ENCODE measurements around the gene SPDYE3.
A peak's percentile ranks its signal among the peaks of the same experiment; 100 is the strongest.
"Not testable (repeated sequence)": the region's sequence is repeated elsewhere in the genome, so short reads cannot be mapped to it uniquely, and the experiment has no call there.

The SPDYE3 gene

DNA sequence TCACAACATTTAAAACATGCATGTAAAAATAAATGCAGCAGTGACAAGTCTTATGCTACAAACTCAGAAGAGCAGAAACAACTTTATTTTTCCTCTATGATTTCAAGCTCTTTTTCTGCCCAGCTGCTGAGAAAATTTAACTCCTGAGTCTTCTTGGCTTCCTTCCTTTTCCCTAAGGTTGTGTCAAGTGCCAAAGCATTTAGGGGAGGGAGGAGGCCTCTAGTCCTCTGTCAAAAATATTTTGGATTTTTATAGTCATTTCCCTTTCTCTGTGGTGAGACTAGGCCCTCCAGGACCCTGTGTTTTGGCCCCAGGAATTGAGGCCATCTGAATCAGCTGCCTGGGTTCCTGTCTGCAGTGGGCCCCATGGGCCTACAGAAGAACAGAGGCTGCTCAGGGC lies 39.4 kb downstream of the SPDYE3 start:
- FAIRE-seq (no peak), DNase-seq (ENCODE audit: insufficient read length, low spot score) (no peak)

DNA sequence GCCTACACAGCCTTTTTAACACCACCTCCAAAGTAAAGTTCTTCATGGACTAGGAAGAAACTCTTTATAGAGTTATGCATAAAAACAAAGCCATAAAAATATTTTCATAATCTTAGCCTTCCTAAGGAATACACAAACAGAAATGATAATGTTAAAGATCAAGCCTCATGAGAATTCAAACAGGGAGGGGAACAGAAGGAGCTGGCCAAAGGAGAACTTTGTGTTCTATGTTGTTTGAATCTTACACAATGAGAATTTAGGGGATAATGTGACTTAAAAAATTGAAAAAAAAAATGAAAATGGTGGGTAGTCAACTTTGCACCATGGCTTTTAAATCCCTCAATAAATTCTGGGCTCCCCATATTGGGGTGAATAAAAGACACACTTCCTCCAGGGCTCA lies 41.3 kb downstream of the SPDYE3 start:
- DNase-seq (ENCODE audit: insufficient read length, low spot score) (no peak), FAIRE-seq (no peak)

DNA sequence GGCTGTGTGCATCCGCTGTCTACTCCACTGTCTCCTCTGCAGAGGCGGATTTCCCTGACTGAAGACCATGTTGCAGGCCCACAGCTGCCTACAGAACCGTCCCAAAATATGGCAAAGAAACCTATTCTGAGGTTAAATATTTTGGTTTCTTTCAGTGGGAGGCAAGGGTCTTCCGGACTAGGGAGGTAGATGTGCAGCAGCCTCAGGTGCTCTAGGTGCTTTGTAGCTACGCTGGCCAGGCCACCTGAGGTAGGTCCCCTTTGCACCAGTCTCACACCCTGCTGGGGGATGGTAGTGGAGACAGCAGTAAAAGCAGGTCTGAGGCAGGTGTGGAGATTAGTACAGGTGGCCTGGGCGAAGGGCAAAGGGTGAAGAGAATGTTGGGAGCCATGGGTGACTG lies 42.3 kb downstream of the SPDYE3 start:
- DNase-seq (ENCODE audit: insufficient read length, low spot score) (no peak), FAIRE-seq (no peak)

DNA sequence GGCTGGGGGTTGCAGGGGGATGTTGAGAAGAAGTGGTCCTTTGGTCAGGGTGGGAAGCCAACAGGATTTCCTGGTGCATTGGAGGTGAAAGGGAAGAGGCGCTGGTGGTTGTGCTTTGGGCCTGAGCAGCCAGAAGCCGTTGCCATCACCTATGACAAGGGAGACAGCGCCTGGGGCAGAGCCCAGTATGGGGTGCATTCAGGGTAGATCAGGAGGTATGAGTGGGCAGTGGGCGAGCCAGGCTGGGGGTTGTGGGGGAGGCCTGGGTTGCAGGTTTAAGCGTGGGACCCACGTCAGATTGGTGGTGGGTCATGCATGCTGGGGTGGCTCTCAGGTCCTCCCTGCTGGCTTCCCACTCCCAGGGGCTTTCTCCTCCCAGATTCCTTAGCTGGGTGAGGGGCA lies 44.2 kb downstream of the SPDYE3 start:
- FAIRE-seq (no peak), DNase-seq (ENCODE audit: insufficient read length, low spot score) (no peak)

DNA sequence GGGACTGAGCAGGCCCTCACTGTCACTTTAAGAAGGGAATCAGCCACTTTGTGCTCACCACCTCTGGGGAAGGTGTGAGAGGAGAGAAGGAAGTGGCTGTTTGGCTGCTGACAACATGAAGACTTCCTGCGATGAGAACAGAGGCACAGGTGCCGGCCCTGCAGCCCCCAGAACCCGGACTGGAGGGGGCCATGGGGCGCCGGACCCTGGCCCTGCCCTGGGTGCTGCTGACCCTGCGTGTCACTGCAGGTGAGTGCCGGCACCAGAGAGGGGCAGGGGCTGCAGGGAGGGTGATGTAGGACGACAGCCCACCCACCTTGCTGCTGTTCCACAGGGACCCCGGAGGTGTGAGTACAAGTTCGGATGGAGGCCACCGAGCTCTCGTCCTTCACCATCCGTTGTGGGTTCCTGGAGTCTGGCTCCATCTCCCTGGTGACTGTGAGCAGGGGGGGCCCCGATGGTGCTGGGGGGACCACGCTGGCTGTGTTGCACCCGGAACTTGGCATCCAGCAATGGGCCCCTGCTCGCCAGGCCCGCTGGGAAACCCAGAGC lies 44.8 kb downstream of the SPDYE3 start:
- DNase-seq (ENCODE audit: insufficient read length, low spot score), result not testable (repeated sequence)
- FAIRE-seq, result peak; percentile 93

DNA sequence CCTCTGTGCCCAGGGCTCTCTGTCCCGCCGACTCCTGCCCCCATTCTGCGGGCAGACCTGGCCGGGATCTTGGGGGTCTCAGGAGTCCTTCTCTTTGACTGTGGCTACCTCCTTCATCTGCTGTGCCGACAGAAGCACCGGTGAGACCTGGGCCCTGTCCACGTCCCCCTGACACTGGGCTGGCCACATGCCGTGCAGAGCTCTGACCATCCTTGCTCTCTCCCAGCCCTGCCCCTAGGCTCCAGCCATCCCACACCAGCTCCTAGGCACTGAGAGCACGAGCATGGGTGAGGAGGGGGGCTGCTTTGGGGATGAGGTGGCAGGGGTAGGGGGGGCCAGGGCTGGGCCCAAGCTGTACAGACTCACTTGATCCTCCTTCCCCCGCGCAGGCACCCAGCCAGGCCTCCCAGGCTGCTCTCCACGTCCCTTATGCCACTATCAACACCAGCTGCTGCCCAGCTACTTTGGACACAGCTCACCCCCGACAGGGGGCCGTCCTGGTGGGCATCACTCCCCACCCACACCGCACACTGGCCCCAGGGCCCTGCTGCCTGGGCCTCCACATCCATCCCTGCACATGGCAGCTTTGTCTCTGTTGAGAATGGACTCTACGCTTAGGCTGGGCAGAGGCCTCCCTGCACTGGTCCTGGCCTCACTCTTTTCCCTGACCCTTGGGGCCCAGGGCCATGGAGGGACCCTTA lies 45.6 kb downstream of the SPDYE3 start:
- DNase-seq (ENCODE audit: insufficient read length, low spot score) (no peak), FAIRE-seq (no peak)

DNA sequence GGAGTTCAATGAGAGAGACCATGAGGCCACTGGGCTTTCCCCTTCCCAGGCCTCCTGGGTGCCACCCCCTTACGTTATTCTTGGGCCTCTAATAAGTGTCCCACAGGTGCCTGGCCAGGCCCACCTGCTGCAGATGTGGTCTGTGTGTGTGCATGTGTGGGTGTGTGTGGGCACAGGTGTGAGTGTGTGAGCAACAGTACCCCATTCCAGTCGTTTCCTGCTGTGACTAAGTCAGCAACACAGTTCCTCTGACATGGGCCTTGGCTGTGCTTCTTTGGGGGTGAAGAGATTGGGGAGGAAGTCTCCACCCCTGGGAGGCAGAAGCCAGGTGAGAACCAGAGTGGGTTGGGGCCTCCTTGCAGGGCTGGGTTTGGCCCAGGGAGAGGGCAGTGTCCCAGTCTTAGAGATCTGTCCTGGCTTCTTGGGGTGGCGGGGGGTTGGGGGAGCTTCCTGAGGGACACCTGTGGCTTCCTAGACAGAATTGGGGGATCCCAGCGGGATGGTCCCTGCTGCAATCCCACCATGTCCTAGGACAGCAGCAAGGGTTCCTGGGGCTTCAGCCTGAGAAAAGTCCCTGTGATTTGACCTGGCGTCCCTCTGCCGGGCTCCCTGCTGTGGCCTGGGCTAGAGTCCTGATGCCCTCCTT lies 46.3 kb downstream of the SPDYE3 start:
- DNase-seq (ENCODE audit: insufficient read length, low spot score) (no peak), FAIRE-seq (no peak)

DNA sequence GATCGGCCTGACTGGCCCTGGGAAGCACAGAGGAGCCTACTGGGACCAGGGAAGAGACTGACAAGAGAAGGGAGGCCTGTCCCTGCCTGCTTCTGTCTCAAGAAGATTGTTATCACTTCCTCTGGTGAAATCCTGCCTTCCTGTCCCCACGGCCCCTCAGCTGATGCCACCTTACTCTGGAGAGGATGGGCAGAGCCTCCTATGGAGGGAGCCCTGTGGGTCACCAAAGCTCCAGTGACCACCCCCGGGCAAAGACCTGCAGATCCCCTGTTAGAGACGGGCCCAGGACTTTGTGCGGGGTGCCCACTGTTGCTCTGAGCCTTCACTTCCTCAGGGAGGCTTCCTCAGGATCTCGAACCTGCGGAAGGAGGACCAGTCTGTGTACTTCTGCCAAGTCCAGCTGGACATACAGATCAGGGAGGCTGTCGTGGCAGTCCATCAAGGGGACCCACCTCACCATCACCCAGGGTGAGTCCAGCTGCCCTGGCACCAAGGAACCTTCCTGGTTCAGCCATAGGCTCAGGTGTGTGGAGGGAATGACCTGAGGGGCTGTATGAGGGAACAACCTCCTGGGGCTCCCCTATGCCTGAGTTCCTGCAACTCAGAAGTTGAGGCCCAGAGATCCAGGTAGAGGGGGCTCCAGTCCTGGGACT lies 49.0 kb downstream of the SPDYE3 start:
- DNase-seq (ENCODE audit: insufficient read length, low spot score) (no peak), FAIRE-seq (no peak)

DNA sequence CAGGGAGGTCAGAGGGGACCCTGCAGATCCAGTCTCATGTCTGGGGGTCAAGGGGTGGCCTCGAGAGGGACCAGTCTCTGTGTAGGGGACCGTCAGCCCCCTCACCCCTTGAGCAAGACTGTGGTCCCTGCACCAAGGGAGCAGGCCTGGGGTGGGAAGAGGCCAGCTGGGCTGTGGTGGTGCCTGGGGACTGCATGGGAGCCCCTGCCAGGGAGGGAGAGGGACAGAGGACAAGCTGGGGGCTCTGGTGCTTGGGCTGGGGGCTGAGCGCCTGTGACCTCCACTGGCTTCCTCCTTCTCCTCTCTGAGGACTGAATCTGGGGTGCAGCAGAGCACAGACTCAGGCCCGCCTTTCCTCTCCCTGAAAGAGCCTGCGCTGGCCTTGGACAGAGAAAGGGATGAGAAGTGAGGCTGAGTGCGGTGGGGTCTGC lies 49.6 kb downstream of the SPDYE3 start:
- FAIRE-seq (no peak), DNase-seq (ENCODE audit: insufficient read length, low spot score) (no peak)

DNA sequence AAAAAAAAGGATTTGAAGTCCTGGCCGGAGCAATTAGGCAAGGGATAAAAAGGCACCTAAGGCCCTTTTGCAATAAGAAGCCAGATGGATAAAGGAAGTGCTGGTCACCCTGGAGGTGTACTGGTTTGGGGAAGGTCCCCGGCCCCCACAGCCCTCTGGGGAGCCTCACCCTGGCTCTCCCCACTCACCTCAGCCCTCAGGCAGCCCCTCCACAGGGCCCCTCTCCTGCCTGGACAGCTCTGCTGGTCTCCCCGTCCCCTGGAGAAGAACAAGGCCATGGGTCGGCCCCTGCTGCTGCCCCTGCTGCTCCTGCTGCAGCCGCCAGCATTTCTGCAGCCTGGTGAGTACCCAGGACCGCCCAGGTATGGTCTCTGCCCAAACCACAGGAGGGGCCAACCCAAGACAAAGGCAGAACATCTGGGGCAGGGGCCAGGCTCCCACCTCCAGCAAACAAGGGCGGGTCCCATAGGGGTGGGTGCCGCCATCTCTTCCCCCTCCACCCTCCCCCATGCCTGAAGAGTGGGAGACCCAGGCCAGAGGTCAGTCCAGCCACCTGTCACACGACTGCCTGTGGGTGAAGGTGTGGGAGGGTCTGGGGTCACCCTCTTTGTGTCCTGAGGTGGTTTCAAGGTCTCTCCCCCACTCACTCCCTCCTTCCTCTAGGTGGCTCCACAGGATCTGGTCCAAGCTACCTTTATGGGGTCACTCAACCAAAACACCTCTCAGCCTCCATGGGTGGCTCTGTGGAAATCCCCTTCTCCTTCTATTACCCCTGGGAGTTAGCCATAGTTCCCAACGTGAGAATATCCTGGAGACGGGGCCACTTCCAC lies 50.7 kb downstream of the SPDYE3 start, which contains the start of gene PILRB:
PILRB (plus strand) TSS at position 91 of the 830 bp plus-strand sequence; CDS start at position 277, 186 bp downstream.
- DNase-seq (ENCODE audit: insufficient read length, low spot score), result no peak

DNA sequence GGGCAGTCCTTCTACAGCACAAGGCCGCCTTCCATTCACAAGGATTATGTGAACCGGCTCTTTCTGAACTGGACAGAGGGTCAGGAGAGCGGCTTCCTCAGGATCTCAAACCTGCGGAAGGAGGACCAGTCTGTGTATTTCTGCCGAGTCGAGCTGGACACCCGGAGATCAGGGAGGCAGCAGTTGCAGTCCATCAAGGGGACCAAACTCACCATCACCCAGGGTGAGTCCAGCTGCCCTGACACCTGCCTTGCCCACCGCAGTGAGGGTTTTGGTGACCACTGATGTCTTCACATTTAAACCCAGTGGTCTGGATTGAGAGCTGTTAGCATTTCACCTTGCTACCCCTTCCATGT lies 51.3 kb downstream of the SPDYE3 start:
- FAIRE-seq, result no peak
- no peak for DNase-seq (ENCODE audit: insufficient read length, low spot score)

More for the DNA sequence above, 50.7 kb downstream of the SPDYE3 start, which contains the start of gene PILRB:
- peak; percentile 94 for FAIRE-seq

DNA sequence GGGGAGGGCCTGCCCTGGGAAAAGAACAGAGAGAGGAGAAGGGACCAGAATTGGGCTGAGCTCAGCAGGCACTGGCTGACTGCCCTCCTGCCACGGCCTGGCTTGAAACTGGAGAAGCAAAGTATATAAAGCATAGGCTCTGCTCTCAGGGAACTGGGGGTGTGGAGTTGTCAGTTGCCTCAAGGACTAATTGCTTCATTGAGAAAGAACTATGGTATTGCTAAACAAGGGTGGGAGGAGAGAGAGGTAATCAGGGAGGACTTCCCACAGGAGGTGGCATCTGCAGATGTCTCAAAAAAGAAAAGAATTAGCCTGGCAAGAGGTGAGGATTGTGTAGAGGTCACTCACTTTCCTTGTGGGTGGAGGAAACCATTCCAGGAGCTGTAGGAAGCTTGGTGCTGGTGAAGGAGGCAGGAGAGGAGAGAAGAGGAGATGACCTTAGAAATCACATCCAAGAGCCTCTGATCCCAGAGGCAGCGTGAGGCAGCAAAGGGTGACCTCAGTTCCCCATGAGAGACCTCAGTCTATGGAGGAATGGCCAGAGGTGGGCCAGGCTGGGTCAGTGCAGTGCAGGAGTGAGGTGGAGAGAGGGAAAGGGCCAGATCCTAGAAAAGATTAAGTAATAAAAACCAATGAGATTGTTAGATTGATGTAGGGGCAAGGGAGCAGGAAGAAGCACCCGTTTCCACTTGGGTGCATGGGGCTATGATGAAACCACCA lies 52.8 kb downstream of the SPDYE3 start:
- DNase-seq (ENCODE audit: insufficient read length, low spot score) (no peak), FAIRE-seq (no peak)

DNA sequence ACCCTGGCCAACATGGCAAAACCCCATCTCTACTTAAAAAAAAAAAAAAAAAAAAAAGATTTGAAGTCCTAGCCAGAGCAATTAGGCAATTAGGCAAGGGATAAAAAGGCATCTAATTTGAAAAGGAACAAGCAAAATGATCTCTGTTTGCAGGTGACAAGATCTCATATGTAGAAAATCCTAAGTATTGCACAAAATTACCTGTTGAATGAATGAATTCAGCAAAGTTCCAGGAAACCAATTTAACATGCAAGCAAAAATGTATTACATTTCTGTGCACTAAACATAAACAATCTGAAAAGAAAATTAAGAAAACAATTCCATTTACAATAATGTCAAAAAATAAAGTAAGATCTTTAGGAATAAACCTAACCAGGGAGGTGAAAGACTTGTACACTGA lies 55.6 kb downstream of the SPDYE3 start:
- DNase-seq (ENCODE audit: insufficient read length, low spot score) (no peak), FAIRE-seq (no peak)

DNA sequence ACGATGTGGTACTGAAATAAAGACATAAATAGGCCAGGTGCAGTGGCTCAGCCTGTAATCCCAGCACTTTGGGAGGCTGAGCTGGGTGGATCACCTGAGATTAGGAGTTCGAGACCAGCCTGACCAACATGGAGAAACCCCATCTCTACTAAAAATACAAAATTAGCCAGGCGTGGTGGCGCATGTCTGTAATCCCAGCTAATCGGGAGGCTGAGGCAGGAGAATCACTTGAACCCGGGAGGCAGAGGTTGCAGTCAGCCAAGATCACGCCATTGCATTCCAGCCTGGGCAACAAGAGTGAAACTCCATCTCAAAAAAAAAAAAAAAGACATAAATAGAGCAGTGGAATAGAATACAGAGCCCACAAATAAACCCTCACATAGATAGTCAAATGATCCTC lies 56.3 kb downstream of the SPDYE3 start:
- not testable (repeated sequence) for DNase-seq (ENCODE audit: insufficient read length, low spot score); FAIRE-seq

DNA sequence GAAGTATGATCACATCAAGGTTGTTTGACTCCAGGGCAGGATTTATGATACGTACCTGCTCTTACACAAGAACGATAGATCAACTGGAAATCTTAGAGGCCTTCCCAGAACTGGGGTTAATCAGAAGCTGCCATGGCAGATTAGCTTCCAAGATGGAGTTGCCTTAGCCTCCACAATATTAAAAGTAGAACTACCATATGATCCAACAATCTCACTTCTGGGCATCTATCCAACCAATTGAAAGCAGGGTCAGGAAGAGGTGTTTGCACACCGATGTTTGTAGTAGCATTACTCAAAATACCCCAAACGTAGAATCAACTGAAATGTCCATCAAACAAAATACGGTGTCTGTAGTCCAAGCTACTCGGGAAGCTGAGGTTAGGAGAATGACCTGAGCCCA lies 57.0 kb downstream of the SPDYE3 start:
- FAIRE-seq, result no peak
- no peak for DNase-seq (ENCODE audit: insufficient read length, low spot score)

DNA sequence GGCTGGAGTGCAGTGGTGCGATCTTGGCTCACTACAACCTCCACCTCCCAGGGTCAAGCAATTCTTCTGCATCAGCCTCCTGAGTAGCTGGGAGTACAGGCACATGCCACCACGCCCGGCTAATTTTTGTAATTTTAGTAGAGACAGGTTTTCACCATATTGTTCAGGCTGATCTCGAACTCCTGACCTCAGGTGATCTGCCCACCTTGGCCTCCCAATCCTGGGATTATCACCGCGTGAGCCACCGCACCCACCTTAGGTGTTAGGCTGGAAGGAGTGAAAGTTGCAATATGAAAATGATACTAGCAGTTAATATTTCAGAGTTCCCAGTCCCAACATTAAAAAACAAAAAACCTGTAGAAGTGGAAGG lies 58.5 kb downstream of the SPDYE3 start:
- DNase-seq (ENCODE audit: insufficient read length, low spot score); FAIRE-seq: not testable (repeated sequence)

DNA sequence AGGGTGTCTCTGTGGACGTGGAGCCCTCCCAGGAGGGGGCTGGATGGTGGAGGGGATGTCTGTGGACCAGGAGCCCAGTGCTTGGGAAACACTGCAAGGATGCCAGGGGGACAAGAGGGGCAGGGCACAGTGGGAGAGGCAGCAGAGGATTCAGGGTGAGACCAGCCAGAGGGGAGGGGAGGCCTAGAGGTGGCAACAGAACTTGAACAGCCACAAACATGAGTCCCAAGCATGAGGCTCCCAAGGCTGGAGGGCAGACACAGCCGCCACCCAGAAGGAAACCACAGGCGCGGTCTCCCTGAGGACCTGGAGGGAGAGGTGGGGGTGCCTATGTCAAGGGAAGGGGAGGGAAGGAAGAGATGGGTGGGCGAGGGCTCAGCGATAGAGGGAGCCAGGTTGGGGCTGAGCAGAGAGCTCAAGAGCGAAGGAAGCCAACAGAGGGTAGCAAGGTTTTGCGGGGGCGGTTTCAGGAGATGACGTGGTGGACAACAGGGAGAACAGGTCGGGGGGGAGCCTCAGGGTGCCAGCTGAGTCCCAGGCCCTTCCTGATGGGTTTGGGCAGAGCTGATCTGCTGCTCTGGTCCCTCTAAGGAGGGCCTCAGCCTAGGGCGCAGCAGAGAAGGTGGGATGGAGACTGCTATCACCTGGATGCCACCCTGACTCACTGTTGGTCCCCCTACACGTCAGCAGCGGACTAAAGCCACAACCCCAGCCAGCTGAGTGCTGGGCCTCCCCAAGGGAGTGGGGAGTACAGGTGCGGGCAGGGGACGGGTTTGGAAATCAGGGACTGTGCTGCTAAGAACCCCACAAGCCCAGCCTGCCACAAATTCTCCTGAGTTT lies 59.1 kb downstream of the SPDYE3 start:
- no peak for DNase-seq (ENCODE audit: insufficient read length, low spot score)
- peak; percentile 48 for FAIRE-seq

DNA sequence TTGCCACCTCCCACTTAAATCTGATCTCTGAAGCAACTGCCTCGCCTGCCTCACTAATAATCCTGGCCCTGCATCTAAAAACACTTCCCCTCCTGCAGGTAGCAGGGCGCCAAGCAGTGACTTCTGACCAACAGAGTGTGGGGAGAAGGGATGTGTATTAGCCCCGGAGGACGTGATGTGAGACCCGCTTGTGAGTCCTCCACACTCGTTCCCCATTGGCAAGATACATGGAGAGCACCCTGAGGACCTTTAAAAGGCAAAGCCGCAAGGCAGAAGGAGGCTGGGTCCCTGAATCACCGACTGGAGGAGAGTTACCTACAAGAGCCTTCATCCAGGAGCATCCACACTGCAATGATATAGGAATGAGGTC lies 59.7 kb downstream of the SPDYE3 start:
- FAIRE-seq (no peak), DNase-seq (ENCODE audit: insufficient read length, low spot score) (no peak)
